HG03139 (cell line): Measurements from ENCODE around the gene SPATA46.
"Not testable (repeated sequence)": the region's sequence is repeated elsewhere in the genome, so short reads cannot be mapped to it uniquely, and the experiment has no call there.

Experiments used
- ATAC-seq: cut with Tn5 transposase; IDR thresholded peaks from one replicate; pipeline ENCODE4 v1.9.1; 2021; ENCODE audit not compliant: unreplicated experiment

The SPATA46 gene

DNA sequence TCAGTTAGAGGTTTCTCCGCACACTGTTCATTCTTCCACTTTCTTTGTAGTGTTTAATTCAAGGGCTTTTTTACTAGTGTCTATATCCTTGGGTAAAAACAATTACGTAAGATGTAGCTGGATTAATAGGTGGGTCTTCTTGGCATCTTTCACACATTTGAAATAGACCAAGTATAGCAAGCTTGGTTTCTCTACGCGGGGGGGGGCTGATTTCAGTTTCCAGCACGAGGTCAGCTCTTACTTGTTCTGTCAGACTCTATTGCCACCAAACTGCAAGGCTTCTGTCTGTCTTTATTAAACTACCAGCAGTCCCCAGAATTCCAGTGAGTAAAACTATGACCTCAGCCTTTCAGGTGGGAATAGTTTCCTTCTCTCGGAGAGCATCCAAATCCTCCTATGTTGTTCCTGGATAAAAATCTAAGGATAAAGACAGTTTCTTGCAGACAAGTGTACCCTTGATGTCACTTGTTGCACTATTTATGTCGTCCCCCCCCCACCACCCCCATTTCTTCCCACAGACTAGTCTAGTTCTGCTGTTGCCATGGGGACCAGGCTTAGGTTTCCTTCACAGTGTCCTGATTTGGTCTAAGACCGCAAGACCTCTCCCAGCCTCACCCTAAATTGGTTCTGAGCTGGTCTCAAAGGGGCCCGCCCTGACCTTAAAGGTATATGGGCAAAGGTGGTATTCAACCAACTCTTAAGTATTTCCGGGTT is 17.0 kb downstream of the SPATA46 start:
- no peak for ATAC-seq

GRCh38 chr1:162358928-162359327 is 17.7 kb downstream of the SPATA46 start:
- ATAC-seq = no peak

GRCh38 chr1:162357681-162358266 is 18.9 kb downstream of the SPATA46 start:
- ATAC-seq = no peak

GRCh38 chr1:162353702-162354101 is 23.0 kb downstream of the SPATA46 start:
- no peak for ATAC-seq

- ATAC-seq = no peak
These were observed 23.6 kb downstream of the SPATA46 start for GRCh38 chr1:162353078-162353477.

DNA sequence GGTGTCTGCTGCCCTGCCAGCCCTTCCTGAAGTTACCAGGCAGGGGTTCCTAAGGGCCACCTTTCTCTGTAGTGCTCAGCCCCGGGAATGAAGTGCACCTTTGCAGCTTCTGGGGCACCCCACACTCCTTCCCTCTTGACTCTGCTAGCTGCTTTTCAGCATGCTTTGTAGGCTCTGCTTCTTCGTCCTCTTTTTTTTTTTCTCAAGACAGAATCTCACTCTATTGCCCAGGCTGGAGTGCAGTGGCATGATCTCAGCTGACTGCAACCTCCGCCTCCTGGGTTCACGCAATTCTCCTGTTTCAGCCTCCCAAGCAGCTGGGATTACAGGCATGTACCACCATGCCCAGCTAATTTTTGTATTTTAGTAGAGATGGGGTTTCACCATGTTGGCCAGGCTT is 24.8 kb downstream of the SPATA46 start:
- not testable (repeated sequence) for ATAC-seq

GRCh38 chr1:162351246-162351842 is 25.3 kb downstream of the SPATA46 start:
- no peak for ATAC-seq

DNA sequence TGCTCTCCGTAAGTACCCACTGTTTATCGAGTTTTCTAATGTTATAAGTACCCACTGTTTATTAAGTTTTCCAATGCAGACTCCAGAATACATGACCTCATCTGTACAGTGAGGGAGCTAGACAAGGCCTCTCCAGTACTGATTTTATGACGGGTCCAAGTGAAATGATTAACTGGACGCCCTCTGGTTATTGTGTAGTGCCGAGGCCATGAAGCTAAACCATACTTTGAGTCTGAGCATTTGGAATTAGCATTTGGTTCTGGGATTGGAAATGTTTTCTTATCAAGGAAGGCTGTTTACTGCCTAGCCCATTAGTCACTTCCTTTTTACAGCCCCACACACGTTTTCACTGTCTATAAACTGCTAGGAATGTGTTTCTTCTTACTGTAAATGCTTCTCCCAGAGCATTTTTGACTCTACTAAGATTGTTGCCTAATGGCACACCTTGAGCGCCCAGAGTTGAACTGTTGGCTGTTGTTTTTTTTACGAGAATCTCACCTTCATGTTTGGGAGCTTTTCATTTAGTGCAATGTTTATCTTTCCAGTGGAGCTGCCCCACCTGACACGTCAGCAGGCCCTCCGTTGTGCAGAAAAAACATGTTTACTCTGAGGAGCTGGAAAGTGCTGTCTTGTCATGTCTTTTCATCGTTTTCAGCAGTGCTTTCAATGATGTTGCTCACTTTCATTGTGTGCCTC is 26.9 kb downstream of the SPATA46 start:
- ATAC-seq = no peak

DNA sequence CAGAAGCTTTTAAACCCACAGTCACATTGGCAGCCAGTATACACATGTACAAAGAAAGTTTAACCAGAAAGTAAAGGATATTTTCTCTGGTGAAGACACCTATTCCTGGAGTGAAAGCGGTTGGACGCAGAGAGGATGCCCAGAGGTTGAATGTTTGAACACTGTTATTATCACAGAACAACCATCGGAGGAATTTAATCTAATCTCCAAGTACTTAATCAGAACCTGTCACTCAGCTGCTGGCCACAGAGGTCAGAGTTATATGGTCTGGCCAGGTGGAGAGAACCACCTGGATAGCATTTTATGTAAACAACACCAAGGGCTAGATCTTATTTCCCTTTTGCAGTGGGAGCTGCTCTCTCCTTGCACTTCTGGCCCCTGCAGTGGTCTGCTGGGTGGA is 29.4 kb downstream of the SPATA46 start:
- ATAC-seq = no peak

- no peak for ATAC-seq
These were observed 33.2 kb downstream of the SPATA46 start for GRCh38 chr1:162343470-162343869.

GRCh38 chr1:162342452-162342983 is 34.1 kb downstream of the SPATA46 start:
- ATAC-seq = no peak

GRCh38 chr1:162336621-162337285 is 39.9 kb downstream of the SPATA46 start:
- ATAC-seq = no peak

- no peak for ATAC-seq
These were observed 41.5 kb downstream of the SPATA46 start for GRCh38 chr1:162335126-162335525.

DNA sequence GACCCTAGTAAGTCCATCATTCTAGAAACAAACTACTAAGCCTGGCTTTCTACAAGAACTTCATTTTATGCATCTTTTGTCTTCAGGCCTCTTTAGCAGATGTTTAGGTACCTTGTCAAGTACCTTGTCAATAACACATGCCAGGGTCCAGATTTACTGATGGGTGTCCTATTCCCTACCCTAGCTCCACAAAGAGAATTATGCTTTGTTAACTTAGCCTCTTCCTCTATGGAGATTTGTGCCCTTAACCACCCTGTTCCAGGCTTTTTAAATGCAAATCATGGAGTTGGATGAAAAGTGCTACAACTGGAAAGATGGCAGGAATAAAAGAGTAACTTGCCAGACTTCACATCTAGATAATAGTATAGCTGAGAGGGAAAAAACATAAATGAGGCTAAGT is 42.7 kb downstream of the SPATA46 start:
- ATAC-seq = no peak

DNA sequence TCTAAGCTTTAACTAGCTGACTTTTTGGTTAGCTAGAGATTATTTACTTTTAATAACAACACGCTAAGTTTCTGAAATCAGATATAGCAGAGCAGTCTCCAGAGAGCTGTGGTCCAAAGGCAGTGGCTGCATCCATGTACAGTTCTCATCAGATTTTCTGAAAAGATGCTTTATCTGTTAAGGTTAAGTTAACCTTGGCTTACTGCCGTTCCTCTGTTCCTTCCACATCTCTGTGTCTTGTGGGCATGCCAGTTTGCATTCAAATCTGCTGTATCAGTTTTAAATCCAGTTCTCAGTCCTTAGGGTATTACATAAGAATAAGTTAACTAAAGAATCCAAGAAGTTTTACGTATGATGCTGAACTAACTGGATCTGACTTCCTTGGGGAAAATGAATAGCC is 46.8 kb downstream of the SPATA46 start:
- ATAC-seq = no peak

- ATAC-seq = no peak
These were observed 48.1 kb downstream of the SPATA46 start for GRCh38 chr1:162328512-162328911.

GRCh38 chr1:162327788-162328165 is 48.9 kb downstream of the SPATA46 start:
- ATAC-seq = no peak

DNA sequence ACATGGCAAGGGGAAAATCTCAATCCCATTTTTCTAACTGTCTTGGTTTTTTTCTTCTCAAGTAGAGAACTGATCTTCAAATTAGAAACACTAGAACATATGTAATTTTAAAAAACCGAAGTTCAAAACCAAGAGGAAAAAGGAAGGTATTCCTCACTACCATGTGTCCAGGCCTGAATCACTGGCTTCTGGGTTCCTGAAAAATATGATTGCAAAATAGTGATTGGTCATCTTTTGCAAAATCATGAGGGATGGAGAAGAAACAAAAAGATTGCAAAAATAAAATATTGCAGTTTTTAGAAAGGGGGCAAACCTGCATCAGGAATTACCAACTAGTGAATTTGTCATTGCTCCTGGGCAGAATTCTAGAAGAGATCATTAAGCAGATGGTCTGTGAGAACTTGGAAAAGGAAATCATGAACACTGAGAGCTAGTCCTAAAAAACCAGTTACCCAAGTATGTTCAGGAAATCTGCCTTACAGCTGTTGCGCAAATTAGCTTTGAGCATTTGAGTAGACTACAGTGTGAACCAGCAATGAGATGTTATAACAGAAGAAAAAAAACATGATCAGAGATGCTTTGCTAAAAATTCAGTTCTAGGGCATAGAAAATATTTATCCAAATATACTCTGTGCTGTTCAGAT is 49.4 kb downstream of the SPATA46 start:
- ATAC-seq = no peak

- no peak for ATAC-seq
These were observed 50.1 kb downstream of the SPATA46 start for GRCh38 chr1:162326559-162326958.

DNA sequence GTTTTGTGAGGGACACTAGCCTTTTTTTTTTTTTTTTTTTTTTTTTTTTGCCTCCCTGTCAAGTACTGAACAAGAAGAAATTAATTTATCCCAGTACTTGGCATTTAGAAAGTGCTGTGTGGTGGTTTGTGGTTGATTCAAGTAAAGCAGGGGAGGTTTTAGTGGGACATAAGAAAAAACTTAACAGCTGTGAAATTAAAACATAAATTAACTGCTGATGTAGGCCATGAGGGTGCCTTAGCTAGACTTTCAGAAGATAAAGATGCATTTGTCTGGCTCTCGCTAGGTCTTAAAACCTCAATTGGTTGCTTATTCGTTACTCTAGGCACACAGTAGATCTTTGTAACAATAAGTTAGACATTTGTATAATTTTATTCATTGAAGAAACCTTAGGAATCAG is 52.3 kb downstream of the SPATA46 start:
- no peak for ATAC-seq
